GM12874 (cell line): ENCODE measurements around the gene EFNB2.

Experiments
- TF ChIP-seq, protein P1 (sequence below): IDR thresholded peaks from 2 replicates; pipeline ENCODE4 v1.5.1; 2011; ENCODE audit warnings: low read depth, mild to moderate bottlenecking, control low read depth, low read length, moderate library complexity; ENCODE audit not compliant: insufficient read depth

EFNB2 gene

DNA sequence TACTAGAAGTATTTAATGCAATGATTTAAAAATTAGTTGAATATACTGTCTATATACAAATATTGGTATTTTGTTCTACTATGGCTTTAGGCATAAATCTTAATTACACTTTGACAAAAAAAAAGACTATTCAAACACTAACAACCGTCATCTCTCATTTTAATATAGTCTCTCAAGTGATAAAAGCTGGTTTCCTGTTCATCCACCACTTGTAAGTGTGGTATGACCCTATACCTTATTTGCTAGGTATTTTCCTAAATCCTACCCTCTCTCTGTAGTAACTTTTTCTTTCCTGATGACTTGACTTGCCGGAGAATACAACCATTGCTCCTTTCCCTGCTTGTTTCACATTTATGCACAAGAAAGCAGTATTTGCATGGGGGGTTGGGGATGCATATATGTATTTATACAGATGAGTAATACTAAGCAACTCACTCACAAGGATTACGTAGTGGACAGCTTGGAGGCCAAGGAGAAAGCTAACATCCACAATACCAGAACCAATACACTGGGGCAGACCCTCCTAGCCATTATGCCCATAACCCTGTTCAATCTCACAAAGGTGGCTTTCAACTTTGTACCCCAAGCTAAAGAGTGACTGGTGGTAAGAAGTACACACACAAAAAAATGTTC is 12.7 kb upstream of the EFNB2 start:
- TF ChIP-seq, protein P1, sequence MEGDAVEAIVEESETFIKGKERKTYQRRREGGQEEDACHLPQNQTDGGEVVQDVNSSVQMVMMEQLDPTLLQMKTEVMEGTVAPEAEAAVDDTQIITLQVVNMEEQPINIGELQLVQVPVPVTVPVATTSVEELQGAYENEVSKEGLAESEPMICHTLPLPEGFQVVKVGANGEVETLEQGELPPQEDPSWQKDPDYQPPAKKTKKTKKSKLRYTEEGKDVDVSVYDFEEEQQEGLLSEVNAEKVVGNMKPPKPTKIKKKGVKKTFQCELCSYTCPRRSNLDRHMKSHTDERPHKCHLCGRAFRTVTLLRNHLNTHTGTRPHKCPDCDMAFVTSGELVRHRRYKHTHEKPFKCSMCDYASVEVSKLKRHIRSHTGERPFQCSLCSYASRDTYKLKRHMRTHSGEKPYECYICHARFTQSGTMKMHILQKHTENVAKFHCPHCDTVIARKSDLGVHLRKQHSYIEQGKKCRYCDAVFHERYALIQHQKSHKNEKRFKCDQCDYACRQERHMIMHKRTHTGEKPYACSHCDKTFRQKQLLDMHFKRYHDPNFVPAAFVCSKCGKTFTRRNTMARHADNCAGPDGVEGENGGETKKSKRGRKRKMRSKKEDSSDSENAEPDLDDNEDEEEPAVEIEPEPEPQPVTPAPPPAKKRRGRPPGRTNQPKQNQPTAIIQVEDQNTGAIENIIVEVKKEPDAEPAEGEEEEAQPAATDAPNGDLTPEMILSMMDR = no peak

DNA sequence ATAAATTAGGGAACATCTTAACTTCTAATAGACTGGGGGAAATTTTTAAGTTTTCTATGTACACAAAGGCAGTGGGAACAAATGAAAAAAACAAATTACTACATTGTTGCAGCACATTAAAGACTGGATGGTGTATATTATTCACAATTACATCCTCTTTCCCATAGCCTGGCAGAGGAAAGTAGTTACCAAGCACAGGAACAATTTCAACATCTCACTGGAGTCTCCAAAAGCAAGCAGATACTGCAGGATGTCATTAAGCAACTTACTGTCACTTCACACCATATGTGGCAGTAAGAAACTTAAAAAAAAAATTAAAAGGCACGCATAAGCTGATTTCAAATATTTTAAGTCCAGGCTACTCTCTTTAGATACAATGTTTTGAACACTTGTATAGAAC is 6.4 kb upstream of the EFNB2 start:
- TF ChIP-seq, protein P1 = no peak

DNA sequence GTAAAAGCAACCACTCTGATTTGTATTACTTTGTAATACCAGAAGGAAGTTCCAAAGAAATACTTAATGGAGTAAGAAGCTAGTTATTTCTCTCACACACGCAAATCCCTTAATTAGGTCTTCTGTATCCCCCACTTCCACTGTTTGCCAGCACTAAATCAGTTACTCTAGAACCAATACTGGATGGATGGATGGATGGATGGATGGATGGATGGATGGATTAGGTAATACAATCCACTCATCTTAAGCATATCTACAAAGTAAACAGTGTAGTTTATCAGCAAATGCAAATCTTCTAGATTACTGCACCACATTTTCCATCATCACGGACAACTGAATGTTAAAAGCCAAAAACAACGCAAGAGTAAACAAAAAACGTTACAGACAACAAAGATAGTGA is 5.2 kb upstream of the EFNB2 start:
- TF ChIP-seq, protein P1 = no peak

DNA sequence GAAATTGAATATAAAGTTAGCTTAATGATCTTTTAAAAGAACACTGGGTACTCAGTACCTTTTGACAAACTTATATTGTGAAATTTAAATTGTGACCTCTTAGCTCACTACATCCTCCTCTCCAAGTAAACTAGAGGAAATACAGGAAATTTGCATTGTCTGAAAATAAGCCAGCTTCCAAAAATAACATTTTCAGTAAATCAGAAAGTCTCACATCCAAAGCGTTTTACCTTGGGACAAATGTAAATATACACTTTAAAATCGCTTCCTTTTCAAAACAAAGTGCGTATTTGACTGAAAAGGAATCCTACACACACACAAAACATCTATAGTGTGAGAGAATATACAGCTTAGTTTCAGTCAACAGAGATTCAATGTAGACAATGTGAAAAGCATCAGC is 2.1 kb upstream of the EFNB2 start:
- TF ChIP-seq, protein P1 = no peak

DNA sequence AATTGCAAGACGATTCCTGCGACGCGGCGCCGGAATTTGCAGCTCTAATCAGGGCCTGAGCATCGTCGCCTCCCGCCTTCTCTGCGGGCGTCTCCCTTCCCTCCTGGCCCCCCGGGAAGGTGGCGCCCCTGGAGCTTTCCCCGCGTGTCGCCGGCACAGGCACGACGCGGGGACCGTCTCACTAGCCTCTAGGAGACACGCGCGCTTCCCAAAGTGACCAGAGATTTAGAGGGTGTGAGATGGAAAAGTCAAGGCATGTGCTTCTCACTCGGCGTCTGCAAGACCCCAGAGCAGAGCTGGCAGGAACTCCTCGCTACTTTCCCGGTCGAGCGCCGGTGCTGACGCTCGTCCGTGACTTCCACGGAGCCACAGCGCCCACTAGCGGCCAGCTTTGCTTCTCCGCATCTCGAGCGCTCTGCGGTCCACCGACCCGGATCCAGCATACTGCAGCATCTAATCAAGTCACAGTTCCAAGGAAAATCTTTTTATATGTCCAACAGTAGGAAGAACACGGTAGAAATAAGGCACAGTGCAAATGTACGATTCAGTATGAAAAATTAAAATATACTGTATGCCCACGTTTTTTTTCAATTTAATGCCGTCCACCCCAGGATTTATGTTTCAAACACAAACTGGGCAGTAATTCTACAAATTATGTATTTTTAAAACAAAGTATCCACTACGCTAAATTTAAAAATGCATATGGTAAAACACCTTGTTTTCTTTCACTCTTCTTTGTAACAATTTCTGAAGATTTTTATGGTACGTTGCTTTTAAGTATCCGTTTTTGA is 977 bp upstream of the EFNB2 start:
- TF ChIP-seq, protein P1 = peak; percentile 96

DNA sequence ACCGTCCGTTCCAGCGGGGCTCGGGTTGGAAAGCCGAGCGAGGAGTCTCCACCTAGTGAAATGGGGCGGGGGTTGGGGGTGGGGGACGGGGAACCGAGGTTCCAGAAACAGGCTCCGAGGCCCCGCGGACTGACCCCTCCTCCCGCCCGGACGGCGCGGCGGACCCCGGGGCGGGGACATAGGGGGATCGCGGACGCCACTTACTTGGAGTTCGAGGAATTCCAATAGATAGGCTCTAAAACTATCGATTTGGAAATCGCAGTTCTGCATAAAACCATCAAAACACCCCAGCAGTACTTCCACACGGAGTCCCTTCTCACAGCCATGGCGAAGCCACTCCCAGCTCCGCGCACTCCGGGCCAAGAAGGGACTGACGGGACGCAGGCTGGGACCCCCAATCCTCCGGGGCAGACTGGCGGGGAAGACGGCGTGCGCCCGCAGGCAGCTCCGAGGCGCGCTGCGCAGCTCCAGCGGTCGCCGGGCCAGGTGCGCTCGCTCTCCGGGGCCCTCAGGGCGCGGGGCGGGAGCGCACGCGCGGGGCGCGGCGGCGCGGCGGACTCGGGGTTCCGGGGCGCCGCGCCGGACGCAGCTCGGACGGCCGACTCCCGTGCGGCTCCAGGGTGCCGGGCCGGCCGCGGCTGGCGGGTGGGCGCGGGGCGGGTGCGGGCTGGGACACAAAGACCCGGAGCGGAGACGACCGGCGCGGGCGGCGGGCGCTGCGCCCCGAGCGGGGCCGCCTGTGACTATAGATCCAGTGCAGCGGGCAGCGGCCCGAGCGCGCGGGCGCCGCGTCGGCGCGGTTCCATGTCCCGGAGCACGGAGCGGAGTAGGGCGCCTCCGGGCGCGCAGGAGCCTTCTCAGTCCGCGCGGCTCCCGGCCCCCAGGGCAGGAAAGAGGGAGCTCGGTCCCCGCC is 567 bp downstream of the EFNB2 start:
- TF ChIP-seq, protein P1 = no peak

GRCh38 chr13:106533943-106534638 is 1.4 kb downstream of the EFNB2 start:
- TF ChIP-seq, protein P1 = no peak
